ENCODE results near the gene RPGRIP1L.

The RPGRIP1L gene

GRCh38 chr16:53734908-53735307 lies 31.2 kb upstream of the RPGRIP1L start:
- H3K4me1 ChIP-seq = no peaks in the 10 kb centered on the region
- DNase-seq = no peak
- H3K4me3 ChIP-seq (ENCODE audit: low read depth, low read length) = no peak overlapping the region
- H3K27me3 ChIP-seq = no peaks in the 10 kb centered on the region
- H3K9me3 ChIP-seq = no peaks in the 10 kb centered on the region
- TF ChIP-seq CTCF (IDR thresholded peaks at IDR 0.05; ENCODE audit: low read depth, low read length) = no peak
- no peaks in the 10 kb centered on the region for H3K36me3 ChIP-seq

- no peak for DNase-seq
- H3K36me3 ChIP-seq = no peaks in the 10 kb centered on the region
- H3K4me3 ChIP-seq (ENCODE audit: low read depth, low read length) = no peak overlapping the region
- H3K27me3 ChIP-seq = no peaks in the 10 kb centered on the region
- H3K4me1 ChIP-seq = no peaks in the 10 kb centered on the region
- H3K9me3 ChIP-seq = no peaks in the 10 kb centered on the region
- no peak for TF ChIP-seq CTCF (IDR thresholded peaks at IDR 0.05; ENCODE audit: low read depth, low read length)
Measured at GRCh38 chr16:53732296-53732929, 28.8 kb upstream of the RPGRIP1L start.

GRCh38 chr16:53730693-53731092 lies 27.0 kb upstream of the RPGRIP1L start:
- H3K9me3 ChIP-seq = no peaks in the 10 kb centered on the region
- no peaks in the 10 kb centered on the region for H3K36me3 ChIP-seq
- H3K4me1 ChIP-seq = peaks cover 3% of the 10 kb centered on the region
- no peak overlapping the region for H3K4me3 ChIP-seq (ENCODE audit: low read depth, low read length)
- no peak for DNase-seq
- H3K27me3 ChIP-seq = no peaks in the 10 kb centered on the region
- TF ChIP-seq CTCF (IDR thresholded peaks at IDR 0.05; ENCODE audit: low read depth, low read length) = no peak

- DNase-seq = peak; percentile 13
- H3K36me3 ChIP-seq = no peaks in the 10 kb centered on the region
- H3K9me3 ChIP-seq = no peaks in the 10 kb centered on the region
- no peaks in the 10 kb centered on the region for H3K27me3 ChIP-seq
- no peak overlapping the region for H3K4me3 ChIP-seq (ENCODE audit: low read depth, low read length)
- H3K4me1 ChIP-seq = peaks cover 3% of the 10 kb centered on the region
- no peak for TF ChIP-seq CTCF (IDR thresholded peaks at IDR 0.05; ENCODE audit: low read depth, low read length)
Measured at GRCh38 chr16:53726625-53727024, 23.0 kb upstream of the RPGRIP1L start.

GRCh38 chr16:53721017-53721416 lies 17.4 kb upstream of the RPGRIP1L start:
- no peaks in the 10 kb centered on the region for H3K9me3 ChIP-seq

More at GRCh38 chr16:53721017-53721416, 17.4 kb upstream of the RPGRIP1L start:
- Histone ChIP-seq H3K4me3 (ENCODE audit: low read depth, low read length) (no peak overlapping the region), H3K4me1 (no peaks in the 10 kb centered on the region; the same call in none of the 2 replicates), H3K27me3 (no peaks in the 10 kb centered on the region), H3K36me3 (no peaks in the 10 kb centered on the region)
- TF ChIP-seq CTCF (IDR thresholded peaks at IDR 0.05; ENCODE audit: low read depth, low read length) = no peak
- DNase-seq = no peak
